A673 (cell line): ENCODE measurements around the gene KCNMA1. TPM values are rescaled to one million over a fixed set of nuclear protein-coding genes. Genes with fewer than 3 reads are reported as not detected.
"Not testable (repeated sequence)": the region's sequence is repeated elsewhere in the genome, so short reads cannot be mapped to it uniquely, and the experiment has no call there.

ENCODE experiments used
- BruUV-seq: library from RNA; stranded (reverse); fragments of 400-500 nt; replicated peaks from 2 replicates; lab custom pipeline; 2021; lab: Mats Ljungman, UMichigan
- CTCF ChIA-PET: fragments of 300-600 bp; sonication (Branson Sonifier 250); formaldehyde crosslinking; loops from one replicate; lab custom pipeline; 2022; ENCODE audit warnings: antibody characterized with exemption; lab: Charles Lee
- POLR2A ChIA-PET: fragments of 300-600 bp; sonication (Branson Sonifier 250); formaldehyde crosslinking; loops from one replicate; lab custom pipeline; 2022; ENCODE audit warnings: antibody characterized with exemption; ENCODE audit not compliant: low non-redundant PET; lab: Charles Lee
- DNase-seq: peaks from one replicate; pipeline ENCODE4 v3.0.0-alpha.2; 2015; ENCODE audit warnings: low spot score
- H3K27ac ChIP-seq: fragments of 200-600 bp; sonication (generic); 2 replicates; pipeline ENCODE4 v1.5.1; 2016; ENCODE audit warnings: mixed run types, low read depth, mild to moderate bottlenecking, mixed read lengths, antibody characterized with exemption, low read length; ENCODE audit not compliant: poor library complexity, severe bottlenecking
- H3K27me3 ChIP-seq: fragments of 200-600 bp; sonication (generic); replicated peaks from 2 replicates; pipeline ENCODE4 v1.6.1; 2017; ENCODE audit warnings: mixed run types, low read depth, mild to moderate bottlenecking, mixed read lengths, antibody characterized with exemption, low read length; ENCODE audit not compliant: insufficient read depth, poor library complexity
- H3K36me3 ChIP-seq: fragments of 200-600 bp; sonication (generic); 2 replicates; pipeline ENCODE4 v1.6.1; 2016; ENCODE audit warnings: mixed run types, mild to moderate bottlenecking, mixed read lengths, antibody characterized with exemption, low read length; ENCODE audit not compliant: insufficient read depth, poor library complexity, severe bottlenecking
- H3K4me1 ChIP-seq: fragments of 200-600 bp; sonication (generic); 2 replicates; pipeline ENCODE4 v1.6.1; 2017; ENCODE audit warnings: mixed run types, mild to moderate bottlenecking, mixed read lengths, antibody characterized with exemption, low read length; ENCODE audit not compliant: insufficient read depth, poor library complexity, severe bottlenecking
- H3K4me3 ChIP-seq: fragments of 200-600 bp; sonication (generic); 2 replicates; pipeline ENCODE4 v1.5.1; 2016; ENCODE audit warnings: low read depth, mixed run types, mild to moderate bottlenecking, mixed read lengths, low read length; ENCODE audit not compliant: poor library complexity, severe bottlenecking
- H3K9me3 ChIP-seq: fragments of 200-600 bp; sonication (generic); 2 replicates; pipeline ENCODE4 v1.6.1; 2016; ENCODE audit warnings: mixed run types, low read depth, mild to moderate bottlenecking, mixed read lengths, antibody characterized with exemption, low read length; ENCODE audit not compliant: poor library complexity, severe bottlenecking
- EZH2 ChIP-seq: fragments of 200-600 bp; sonication (generic); IDR thresholded peaks from 2 replicates; pipeline ENCODE4 v1.6.1; 2017; ENCODE audit warnings: borderline replicate concordance, low read depth, mild to moderate bottlenecking, mixed read lengths, antibody characterized with exemption, low read length; ENCODE audit not compliant: poor library complexity, severe bottlenecking
- intact Hi-C: fragments of 100-400 bp; cut with micrococcal nuclease; formaldehyde crosslinking; loops from one replicate; pipeline ENCODE4 v1.10.0; 2022; ENCODE audit not compliant: unreplicated experiment
- total RNA-seq: library from RNA; stranded (reverse); gene quantifications from 2 replicates; pipeline ENCODE4 v1.2.3, GENCODE V29; 2021
- TF ChIP-seq, protein P1 (sequence below): fragments of 300-800, 200-600 bp; sonication (generic); conservative IDR thresholded peaks from 2 replicates; pipeline ENCODE4 v1.5.1; 2017; ENCODE audit warnings: low read depth, mild to moderate bottlenecking, antibody characterized with exemption, low read length, moderate library complexity, mixed read lengths

Gene KCNMA1
- total RNA-seq, 1 experiment from 2014 or later = 0.84 TPM

DNA sequence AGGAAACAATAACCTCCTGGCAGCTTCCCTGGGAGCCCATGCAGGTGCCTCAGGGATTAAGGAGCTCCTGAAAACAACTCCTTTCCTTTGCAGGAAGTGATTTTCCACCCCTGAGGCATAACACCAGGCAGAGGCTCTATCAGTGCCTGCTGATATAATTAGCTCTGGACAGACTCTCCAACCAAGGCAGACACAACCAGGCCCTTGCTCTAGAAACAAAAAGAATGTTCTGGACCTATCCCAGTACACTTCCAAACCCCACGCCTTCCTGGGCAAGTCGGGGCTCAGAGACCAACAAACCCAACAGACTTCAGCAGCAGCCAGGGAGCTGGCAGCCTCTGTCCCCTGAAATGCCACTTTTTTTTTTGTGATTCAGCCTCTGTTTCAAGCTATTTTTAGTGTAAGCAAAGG lies 247.1 kb downstream of the KCNMA1 start:
- Histone ChIP-seq H3K27ac (no peak overlapping the region), H3K4me3 (no peak overlapping the region), H3K4me1 (no peaks in the 10 kb centered on the region), H3K9me3 (no peaks in the 10 kb centered on the region), H3K27me3 (peaks cover 7% of the 10 kb centered on the region), H3K36me3 (no peaks in the 10 kb centered on the region)
- TF ChIP-seq, protein P1, sequence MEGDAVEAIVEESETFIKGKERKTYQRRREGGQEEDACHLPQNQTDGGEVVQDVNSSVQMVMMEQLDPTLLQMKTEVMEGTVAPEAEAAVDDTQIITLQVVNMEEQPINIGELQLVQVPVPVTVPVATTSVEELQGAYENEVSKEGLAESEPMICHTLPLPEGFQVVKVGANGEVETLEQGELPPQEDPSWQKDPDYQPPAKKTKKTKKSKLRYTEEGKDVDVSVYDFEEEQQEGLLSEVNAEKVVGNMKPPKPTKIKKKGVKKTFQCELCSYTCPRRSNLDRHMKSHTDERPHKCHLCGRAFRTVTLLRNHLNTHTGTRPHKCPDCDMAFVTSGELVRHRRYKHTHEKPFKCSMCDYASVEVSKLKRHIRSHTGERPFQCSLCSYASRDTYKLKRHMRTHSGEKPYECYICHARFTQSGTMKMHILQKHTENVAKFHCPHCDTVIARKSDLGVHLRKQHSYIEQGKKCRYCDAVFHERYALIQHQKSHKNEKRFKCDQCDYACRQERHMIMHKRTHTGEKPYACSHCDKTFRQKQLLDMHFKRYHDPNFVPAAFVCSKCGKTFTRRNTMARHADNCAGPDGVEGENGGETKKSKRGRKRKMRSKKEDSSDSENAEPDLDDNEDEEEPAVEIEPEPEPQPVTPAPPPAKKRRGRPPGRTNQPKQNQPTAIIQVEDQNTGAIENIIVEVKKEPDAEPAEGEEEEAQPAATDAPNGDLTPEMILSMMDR = no peak
- TF ChIP-seq EZH2 = no peak
- BruUV-seq = no TSS peak
- intact Hi-C loops = loop anchor here (10.0 kb wide), 1 partner anchor 216 kb away; no protein-coding TSS in a partner anchor
- POLR2A ChIA-PET = no interaction called here
- no peak for DNase-seq
- CTCF ChIA-PET = interaction anchor here (1.6 kb wide), 1 partner anchor 251 kb away, joined by 4 read pairs; no protein-coding TSS in a partner anchor

DNA sequence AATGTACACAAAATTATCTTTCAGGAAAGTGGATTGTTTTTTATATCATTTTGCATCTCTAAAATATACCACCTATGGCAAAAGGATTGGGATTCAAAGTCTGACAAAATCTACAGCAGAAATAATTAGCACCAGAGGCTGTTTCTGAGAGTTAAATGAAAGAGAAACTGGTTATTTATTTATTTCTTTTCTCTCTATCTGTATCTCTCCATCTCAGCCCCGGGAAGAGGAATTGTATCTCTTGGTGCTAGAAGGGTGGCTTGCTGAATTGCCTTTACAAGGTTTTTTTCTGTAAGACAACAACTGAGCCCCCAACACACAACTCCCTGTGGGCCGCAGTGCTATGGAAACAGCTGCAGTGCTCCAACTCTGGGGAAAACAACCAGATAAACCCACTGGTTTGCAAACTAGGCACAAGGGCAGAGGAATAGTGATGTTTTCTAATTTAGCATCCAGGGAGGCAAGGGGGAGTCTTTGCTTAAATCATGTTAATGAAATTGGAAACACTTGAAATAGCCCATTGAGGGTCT lies 249.0 kb downstream of the KCNMA1 start:
- intact Hi-C loops = no loop called here
- no peak overlapping the region for H3K4me3 ChIP-seq
- peaks cover 7% of the 10 kb centered on the region for H3K27me3 ChIP-seq
- BruUV-seq = no TSS peak
- DNase-seq = no peak
- TF ChIP-seq, protein P1 = no peak
- TF ChIP-seq EZH2 = no peak
- no peaks in the 10 kb centered on the region for H3K4me1 ChIP-seq
- no peaks in the 10 kb centered on the region for H3K36me3 ChIP-seq
- ChIA-PET POLR2A (no interaction called here), CTCF (no interaction called here)
- H3K9me3 ChIP-seq = no peaks in the 10 kb centered on the region
- H3K27ac ChIP-seq = no peak overlapping the region

DNA sequence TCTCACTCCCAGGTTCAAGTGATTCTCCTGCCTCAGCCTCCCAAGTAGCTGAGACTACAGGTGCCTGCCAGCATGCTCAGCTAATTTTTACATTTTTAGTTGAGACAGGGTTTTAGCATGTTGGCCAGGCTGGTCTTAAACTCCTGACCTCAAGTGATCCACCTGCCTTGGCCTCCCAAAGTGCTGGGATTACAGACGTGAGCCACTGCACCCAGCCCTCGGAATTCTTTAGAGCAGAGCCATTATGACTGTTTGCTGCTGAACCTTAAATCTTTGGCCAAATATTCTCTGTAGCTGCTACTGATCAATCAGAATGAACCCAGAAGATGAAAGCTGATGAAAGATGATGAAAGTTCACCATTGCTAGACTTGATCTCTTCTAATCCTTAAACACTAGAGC lies 249.9 kb downstream of the KCNMA1 start:
- H3K4me1 ChIP-seq, DNase-seq, H3K4me3 ChIP-seq, POLR2A ChIA-PET, BruUV-seq, H3K9me3 ChIP-seq, H3K27me3 ChIP-seq, H3K27ac ChIP-seq, H3K36me3 ChIP-seq, intact Hi-C loops, CTCF ChIA-PET: not testable (repeated sequence)

DNA sequence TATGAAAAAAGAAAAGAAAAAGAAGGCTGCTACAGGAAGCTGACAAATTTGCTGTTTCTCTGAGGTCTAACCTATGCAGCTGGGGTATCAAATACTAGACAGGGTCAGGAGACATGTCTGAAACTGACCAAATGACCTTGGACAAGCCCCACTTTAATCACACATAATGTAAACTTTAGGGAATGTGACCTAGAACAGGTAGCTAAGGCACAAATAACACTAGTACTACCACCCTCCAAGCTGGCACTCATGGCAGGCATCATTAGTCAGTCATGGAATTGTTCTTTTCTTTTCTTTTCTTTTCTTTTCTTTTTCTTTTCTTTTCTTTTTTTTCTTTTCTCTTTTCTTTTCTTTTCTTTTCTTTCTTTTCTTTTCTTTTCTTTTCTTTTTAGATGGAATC lies 250.4 kb downstream of the KCNMA1 start:
- Histone ChIP-seq H3K36me3 (no peaks in the 10 kb centered on the region), H3K9me3 (no peaks in the 10 kb centered on the region), H3K27ac (no peak overlapping the region), H3K27me3 (peaks cover 7% of the 10 kb centered on the region), H3K4me1 (no peaks in the 10 kb centered on the region), H3K4me3 (no peak overlapping the region)
- CTCF ChIA-PET = no interaction called here
- BruUV-seq = no TSS peak
- no peak for DNase-seq
- TF ChIP-seq, protein P1 = no peak
- no peak for TF ChIP-seq EZH2
- POLR2A ChIA-PET = interaction anchor here (0.6 kb wide), 1 partner anchor 1315 kb away, joined by 7 read pairs; no protein-coding TSS in a partner anchor
- intact Hi-C loops = no loop called here
